ENCODE data around the gene POLE. TPM values are rescaled to one million over a fixed set of nuclear protein-coding genes. Genes with fewer than 3 reads are reported as not detected.

POLE gene
- total and polyA plus RNA-seq, 10 of the 15 experiments (the other 5 are each of a cell fraction or from before 2014, with no cell fraction given), result 2.3 to 103 (median 37.1) TPM

- TF ChIP-seq CUX1 (IDR thresholded peaks at IDR 0.05; ENCODE audit: insufficient replicate concordance, low read depth, low read length) (no peak), TCF7 (IDR thresholded peaks at IDR 0.05; ENCODE audit: borderline replicate concordance) (no peak), IKZF1 (conservative IDR thresholded peaks at IDR 0.05) (no peak), SMC3 (IDR thresholded peaks at IDR 0.05; ENCODE audit: borderline replicate concordance, low read length) (peak; percentile 20; the same call in 1 of the 2 replicates), CREM (IDR thresholded peaks at IDR 0.05; ENCODE audit: low read depth) (no peak), CEBPB (IDR thresholded peaks at IDR 0.05; ENCODE audit: borderline replicate concordance in 1 of 2, low read depth in 2 of 2, low read length in 2 of 2) (no peak), PKNOX1 (IDR thresholded peaks at IDR 0.05) (no peak), YY1 (IDR thresholded peaks at IDR 0.05; ENCODE audit: low read depth, low read length) (no peak), RBBP5 (conservative IDR thresholded peaks at IDR 0.05) (no peak), KLF5 (IDR thresholded peaks at IDR 0.05; ENCODE audit: partially characterized antibody) (no peak)
Measured at GRCh38 chr12:132638541-132639408, 48.4 kb downstream of the POLE start (continued).

Measured in GM12878 (cell line).